HUDEP-2 (cell line): ENCODE measurements around the gene RBMS3.

ENCODE experiments used
- DNase-seq, 76 experiments: peaks; one replicate each; lab custom pipeline; 2025; ENCODE audit not compliant: unreplicated experiment in 76 of 76; lab: John Stamatoyannopoulos, UW

Gene RBMS3

DNA sequence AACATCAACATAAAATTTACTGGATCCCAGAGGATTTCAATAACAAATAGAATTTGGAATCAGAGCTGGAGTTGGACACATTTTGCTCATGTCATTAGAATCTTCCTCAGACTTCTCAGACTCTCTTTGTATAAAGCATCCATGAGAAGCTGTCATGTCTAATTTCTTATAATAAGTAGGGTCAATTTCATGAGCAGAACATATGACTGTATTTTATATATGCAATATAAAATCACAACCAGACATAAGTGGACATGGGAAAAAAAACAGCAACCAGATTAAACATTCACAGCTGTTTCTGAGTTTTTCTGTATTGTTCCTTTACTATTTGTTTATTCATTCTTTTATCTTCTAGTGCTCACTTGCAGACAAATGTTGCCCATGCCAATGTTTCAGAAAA, 325.5 kb downstream of the RBMS3 start:
- no peak for DNase-seq

DNA sequence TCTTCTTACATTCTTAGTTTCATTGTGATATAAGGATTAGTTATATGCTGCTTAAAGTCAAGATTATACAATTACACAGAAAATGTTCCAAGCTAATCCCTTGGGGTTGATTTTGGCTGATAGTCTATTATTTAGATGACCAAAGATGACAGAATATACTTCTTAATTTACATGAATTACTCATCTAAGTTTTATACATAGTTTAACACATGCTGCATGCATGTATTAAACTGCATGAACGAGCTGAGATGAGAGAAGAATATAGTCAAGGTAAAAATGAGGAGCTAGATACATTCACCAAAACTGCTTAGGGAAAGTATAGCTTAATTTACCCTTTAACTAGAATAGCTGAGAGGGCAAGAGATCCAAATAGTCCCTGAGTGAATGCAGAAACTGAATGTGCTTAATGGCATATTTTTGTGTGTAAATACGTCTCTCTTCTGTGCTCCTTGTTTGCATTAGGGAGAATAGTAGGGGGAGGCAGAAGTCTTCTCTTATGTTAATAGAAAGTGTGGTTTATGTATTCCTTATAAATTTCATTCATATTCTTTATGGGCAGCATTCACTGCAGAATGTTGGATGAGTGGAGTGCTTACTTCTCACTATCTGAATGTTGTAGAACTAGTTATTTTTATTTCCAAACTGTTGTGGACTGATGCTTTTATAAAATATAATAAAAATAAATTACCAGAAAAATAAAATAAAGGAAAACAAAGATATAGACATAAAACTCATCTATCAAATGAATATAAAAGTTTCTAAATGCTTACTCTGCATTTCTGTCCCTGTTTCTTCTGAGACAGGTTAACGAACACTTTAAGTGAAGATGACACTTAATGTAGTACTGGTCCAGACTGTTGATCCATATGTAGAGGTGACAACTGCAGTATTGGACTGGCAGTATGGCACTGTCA, 327.8 kb downstream of the RBMS3 start:
- DNase-seq = no peak

- no peak for DNase-seq
These were observed 328.5 kb downstream of the RBMS3 start for GRCh38 chr3:29609328-29609811.

DNA sequence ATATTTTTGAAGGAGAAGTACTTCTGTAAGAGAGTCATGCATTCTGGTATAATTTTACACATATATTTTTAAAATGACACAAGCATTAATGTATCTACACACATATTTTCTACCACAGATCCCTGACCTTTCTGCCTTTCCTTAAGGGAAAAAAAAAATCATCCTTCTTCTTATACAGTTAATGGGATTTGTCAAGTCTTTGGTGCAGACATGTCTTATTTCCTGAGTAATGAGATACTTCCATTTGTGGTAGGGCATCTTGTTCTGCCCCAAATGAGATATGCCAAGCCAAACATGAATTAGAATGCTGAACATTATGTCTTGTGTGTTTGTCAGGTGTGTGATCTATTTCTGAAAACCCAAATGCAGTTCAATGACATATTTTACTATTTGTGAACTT, 329.9 kb downstream of the RBMS3 start:
- DNase-seq = no peak

- DNase-seq = no peak
These were observed 330.4 kb downstream of the RBMS3 start for GRCh38 chr3:29611252-29611651.

- no peak for DNase-seq
These were observed 331.7 kb downstream of the RBMS3 start for GRCh38 chr3:29612536-29612935.

- DNase-seq = no peak
These were observed 334.1 kb downstream of the RBMS3 start for GRCh38 chr3:29614954-29615353.

- DNase-seq = no peak
These were observed 337.8 kb downstream of the RBMS3 start for GRCh38 chr3:29618395-29619282.

GRCh38 chr3:29619676-29620075, 338.8 kb downstream of the RBMS3 start:
- DNase-seq = no peak

DNA sequence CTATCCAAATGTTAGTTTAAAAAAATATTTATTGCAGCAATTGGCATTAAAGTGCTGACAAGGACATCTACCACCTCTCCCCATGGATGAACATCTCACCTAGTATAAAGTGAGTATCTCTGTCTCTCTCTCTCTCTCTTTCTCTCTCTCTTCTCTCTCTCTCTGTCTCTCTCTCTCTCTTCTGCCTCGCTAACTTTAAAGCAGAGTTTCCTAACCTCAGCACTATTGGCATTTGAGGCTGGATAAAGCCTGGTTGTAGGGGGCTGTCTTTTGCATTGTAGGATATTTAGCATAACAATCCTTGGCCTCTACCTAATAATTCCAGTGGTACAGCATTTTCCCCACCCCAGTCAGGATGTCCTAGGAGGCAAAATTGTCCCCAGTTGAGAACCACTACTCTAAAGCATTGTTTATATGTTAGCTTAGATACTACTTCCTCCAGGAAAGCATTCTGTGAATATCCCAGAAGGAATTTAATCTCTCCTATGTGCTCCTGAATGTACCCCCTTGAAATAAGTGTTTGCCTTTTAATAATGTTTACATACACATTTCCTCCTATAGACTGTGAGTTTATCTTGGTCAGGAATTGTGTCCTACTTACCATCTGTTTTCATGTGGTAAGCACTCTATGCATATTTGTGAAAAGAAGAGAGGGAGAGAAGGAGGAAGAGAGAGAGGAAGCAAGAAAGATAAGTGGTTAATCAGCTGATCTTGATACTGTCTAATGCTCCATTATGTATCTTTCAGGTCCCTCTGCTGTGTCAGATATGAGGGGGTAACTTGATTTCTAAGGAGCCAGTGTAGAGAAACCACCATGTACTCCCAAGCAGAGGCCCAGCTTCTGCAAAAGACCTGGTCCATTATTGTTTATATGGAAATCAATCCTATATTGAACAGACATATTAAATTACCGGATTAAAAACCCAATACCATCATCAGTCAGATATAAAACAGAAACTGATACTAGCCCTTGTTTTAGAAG, 346.6 kb downstream of the RBMS3 start:
- DNase-seq = no peak

DNA sequence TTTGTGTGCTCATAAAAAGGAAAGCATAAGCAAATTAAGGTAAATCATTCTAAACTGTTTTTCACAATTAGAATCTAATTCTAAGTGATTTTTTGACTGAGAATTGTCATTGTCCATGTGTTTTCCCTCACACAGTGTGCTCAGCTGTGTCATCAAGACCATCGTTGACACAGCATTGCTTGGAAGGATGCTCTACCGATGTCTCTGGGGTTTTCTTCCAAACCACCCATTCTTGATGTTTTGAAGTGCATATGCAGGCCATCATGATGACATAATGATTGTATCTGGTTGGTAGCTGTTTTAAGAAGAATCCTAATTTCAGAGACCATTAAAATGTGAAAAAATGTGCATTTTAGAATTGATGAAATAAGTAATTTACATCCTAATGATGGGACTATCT, 347.9 kb downstream of the RBMS3 start:
- DNase-seq = no peak

- no peak for DNase-seq
These were observed 355.0 kb downstream of the RBMS3 start for GRCh38 chr3:29635888-29636287.

- DNase-seq = no peak
These were observed 356.2 kb downstream of the RBMS3 start for GRCh38 chr3:29637068-29637467.

DNA sequence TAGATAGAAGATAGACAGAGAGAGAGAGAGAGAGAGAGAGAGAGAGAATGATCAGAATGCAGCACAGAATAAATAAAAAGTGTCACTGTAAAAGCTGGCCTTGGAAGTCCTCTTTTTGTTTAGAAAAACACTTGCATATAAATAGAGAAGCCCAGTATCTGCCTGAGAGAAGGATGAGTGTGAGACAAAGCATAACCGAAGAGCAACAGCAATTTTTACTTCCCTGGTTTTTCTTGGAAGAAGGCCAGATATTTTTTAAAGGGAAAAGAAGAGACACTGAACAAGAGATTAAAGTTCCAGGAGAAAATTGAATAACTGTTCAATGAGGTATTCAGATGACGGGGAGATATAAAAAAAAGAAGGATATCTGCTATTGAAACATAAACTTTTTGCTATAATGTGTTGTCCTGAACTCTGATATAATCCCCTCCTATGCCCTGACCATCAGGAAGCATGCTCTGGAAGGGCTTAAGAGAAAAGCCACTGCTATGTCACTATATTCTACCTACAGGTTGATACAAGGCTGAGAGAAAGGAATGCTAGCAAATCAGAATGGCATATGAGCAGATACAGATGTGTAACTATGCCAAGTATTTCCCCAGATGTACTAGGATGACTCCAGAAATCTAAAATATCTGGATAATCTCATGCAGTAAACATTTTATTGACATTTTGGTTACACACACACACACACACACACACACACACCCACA, 358.9 kb downstream of the RBMS3 start:
- no peak for DNase-seq

GRCh38 chr3:29642393-29643033, 361.6 kb downstream of the RBMS3 start:
- no peak for DNase-seq

DNA sequence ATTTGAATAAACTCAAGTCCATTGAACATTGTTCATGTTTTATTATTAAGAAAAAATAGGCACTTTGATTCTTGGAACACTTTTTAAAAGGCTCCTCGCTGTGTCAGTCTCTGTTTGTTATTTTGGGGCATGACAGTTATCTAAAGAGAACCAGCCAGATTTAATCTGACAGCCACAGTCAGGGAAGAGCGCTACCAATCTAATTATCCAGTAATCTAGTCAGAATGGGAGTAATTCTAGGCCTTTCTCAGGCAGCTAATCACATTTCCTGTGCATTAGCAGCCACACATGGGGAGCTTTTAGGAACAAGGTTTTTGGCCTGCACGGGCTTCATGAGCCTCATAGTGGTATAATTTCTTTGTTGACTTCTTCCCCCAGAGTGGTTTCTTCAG, 362.2 kb downstream of the RBMS3 start:
- DNase-seq = no peak

DNA sequence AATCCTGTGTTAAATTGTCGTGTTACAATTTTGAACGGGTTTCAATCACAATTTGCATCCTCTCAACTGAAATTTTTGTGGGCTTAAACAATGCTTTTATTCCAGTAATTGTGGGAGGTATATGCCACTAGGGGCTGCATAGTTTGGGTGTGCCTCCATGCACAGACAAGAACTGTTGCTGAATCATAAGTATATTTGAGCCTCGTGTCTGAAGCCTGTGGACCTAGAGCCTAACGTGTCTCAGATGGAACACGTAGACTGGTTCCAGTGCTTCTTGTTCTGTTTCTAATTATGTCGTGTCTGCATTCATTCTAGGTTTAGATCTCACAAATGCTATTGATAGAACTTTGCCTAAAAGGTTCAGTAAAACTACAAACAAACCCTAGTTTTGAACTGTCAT, 363.4 kb downstream of the RBMS3 start:
- DNase-seq = no peak

DNA sequence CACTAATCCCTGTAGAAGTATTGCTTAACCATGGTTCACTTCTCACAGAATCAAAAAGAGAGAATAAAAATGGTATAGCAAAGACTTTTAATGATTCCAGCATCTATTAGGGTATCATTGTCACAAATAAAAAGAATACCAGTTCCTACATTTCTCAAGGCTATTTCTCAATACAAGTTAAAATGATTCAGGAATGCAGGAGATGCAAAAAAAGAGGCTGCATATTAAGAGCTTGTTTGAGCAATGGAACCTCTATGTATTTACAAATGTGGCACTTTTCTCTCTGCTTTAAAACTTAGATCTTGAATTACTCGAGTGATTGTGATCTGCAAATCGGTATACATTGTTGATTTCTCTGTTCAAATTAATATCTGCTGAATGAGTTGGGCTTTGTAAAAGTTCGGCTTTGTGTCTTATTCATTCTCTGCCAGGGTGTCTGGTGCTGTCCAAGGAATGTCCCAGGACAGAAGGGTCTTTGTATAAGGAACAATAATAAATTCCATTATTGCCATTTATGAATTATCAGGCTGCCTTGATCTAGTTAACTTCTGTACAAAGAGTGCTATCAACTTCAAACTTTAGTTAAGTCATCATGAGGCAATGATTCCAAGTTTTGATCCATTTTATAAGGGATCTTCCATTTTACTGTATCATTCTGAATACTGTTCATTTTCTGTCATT, 364.2 kb downstream of the RBMS3 start:
- no peak for DNase-seq

- DNase-seq = no peak
These were observed 365.2 kb downstream of the RBMS3 start for GRCh38 chr3:29646043-29646442.
